DOHH2 (cell line): ENCODE data around the gene ST6GALNAC1.

Experiments
- H3F3A ChIP-seq: fragments of 200-600 bp; sonication (generic), shearing (Covaris generic); 2 replicates; pipeline ENCODE4 v1.6.0; 2016; ENCODE audit warnings: antibody characterized with exemption, mild to moderate bottlenecking; ENCODE audit not compliant: control insufficient read depth, insufficient read depth
- H3K27ac ChIP-seq: fragments of 200-600 bp; sonication (generic); 2 replicates; pipeline ENCODE4 v1.5.1; 2014; ENCODE audit warnings: low read depth, mild to moderate bottlenecking, low read length, moderate library complexity
- H3K27me3 ChIP-seq: fragments of 200-600 bp; sonication (generic); 2 replicates; pipeline ENCODE4 v1.6.1; 2014; ENCODE audit warnings: mild to moderate bottlenecking, low read length, mixed read lengths; ENCODE audit not compliant: control insufficient read depth
- H3K36me3 ChIP-seq: fragments of 200-600 bp; sonication (generic); 2 replicates; pipeline ENCODE4 v1.6.1; 2014; ENCODE audit warnings: mild to moderate bottlenecking, low read length, moderate library complexity, mixed read lengths; ENCODE audit not compliant: control insufficient read depth
- H3K4me1 ChIP-seq: fragments of 200-600 bp; sonication (generic); 2 replicates; pipeline ENCODE4 v1.6.1; 2014; ENCODE audit warnings: mild to moderate bottlenecking, low read length, mixed read lengths; ENCODE audit not compliant: control insufficient read depth
- H3K4me2 ChIP-seq: fragments of 200-600 bp; sonication (generic); 2 replicates; pipeline ENCODE4 v1.6.0; 2014; ENCODE audit warnings: mild to moderate bottlenecking, low read length, moderate library complexity
- H3K4me3 ChIP-seq: fragments of 200-600 bp; sonication (generic); 2 replicates; pipeline ENCODE4 v1.5.1; 2014; ENCODE audit warnings: mild to moderate bottlenecking, low read length, mixed read lengths
- H3K79me2 ChIP-seq: fragments of 200-600 bp; sonication (generic); 2 replicates; pipeline ENCODE4 v1.6.1; 2014; ENCODE audit warnings: mild to moderate bottlenecking, low read length, mixed read lengths; ENCODE audit not compliant: control insufficient read depth
- H3K9me2 ChIP-seq: fragments of 200-600 bp; sonication (generic); replicated peaks from 2 replicates; pipeline ENCODE4 v1.6.1; 2014; ENCODE audit warnings: mild to moderate bottlenecking, low read length, mixed read lengths; ENCODE audit not compliant: control insufficient read depth
- H3K9me3 ChIP-seq: fragments of 200-600 bp; sonication (generic); 2 replicates; pipeline ENCODE4 v1.6.1; 2014; ENCODE audit warnings: antibody characterized with exemption, low read length, mixed read lengths; ENCODE audit not compliant: control insufficient read depth, insufficient read depth
- H4K20me1 ChIP-seq: fragments of 200-600 bp; sonication (generic); 2 replicates; pipeline ENCODE4 v1.6.0; 2014; ENCODE audit warnings: low read depth, mild to moderate bottlenecking, antibody characterized with exemption, low read length, moderate library complexity; ENCODE audit not compliant: control insufficient read depth, insufficient read depth
- EZH2phosphoT487 ChIP-seq: fragments of 200-600 bp; sonication (generic); IDR thresholded peaks from 2 replicates; pipeline ENCODE4 v1.6.1; 2017; ENCODE audit warnings: borderline replicate concordance, mild to moderate bottlenecking, antibody characterized with exemption, low read length, moderate library complexity, mixed read lengths
- TF ChIP-seq, protein P1 (sequence below): fragments of 200-600 bp; sonication (generic); IDR thresholded peaks from one replicate; pipeline ENCODE4 v1.5.1; 2014; ENCODE audit warnings: antibody characterized with exemption, mild to moderate bottlenecking, low read depth, low read length; ENCODE audit not compliant: poor library complexity, severe bottlenecking

ST6GALNAC1 gene

DNA sequence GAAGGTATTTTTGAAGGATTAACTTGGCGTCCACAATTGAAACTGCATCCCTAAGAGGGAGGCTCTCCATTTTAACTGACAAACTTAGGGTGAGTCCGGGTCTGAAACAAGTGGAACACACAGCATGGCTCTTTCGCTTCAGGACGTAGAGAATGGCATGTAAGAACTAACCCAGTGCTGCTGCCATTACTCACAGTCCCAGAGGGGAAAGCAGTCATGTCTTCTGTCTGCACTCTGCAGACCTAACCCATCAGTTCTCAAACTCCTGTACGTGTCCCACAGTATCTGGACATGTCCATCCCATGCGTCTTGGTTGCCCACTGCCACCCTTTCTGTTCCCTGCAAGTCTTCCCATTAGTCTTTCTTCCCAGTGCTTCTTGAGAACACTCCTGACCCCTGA lies 563 bp downstream of the ST6GALNAC1 start:
- H3K4me1 ChIP-seq, result no peaks in the 10 kb centered on the region
- H3K79me2 ChIP-seq, result no peaks in the 10 kb centered on the region
- H4K20me1 ChIP-seq, result no peaks in the 10 kb centered on the region
- H3K4me3 ChIP-seq, result no peak overlapping the region
- H3K36me3 ChIP-seq, result no peaks in the 10 kb centered on the region
- H3K4me2 ChIP-seq, result no peak overlapping the region
- TF ChIP-seq, protein P1, sequence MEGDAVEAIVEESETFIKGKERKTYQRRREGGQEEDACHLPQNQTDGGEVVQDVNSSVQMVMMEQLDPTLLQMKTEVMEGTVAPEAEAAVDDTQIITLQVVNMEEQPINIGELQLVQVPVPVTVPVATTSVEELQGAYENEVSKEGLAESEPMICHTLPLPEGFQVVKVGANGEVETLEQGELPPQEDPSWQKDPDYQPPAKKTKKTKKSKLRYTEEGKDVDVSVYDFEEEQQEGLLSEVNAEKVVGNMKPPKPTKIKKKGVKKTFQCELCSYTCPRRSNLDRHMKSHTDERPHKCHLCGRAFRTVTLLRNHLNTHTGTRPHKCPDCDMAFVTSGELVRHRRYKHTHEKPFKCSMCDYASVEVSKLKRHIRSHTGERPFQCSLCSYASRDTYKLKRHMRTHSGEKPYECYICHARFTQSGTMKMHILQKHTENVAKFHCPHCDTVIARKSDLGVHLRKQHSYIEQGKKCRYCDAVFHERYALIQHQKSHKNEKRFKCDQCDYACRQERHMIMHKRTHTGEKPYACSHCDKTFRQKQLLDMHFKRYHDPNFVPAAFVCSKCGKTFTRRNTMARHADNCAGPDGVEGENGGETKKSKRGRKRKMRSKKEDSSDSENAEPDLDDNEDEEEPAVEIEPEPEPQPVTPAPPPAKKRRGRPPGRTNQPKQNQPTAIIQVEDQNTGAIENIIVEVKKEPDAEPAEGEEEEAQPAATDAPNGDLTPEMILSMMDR, result no peak
- no peak for TF ChIP-seq EZH2phosphoT487
- no peaks in the 10 kb centered on the region; the same call in 1 of the 2 replicates for H3K9me3 ChIP-seq
- H3K27me3 ChIP-seq, result peaks cover 19% of the 10 kb centered on the region
- no peaks in the 10 kb centered on the region for H3F3A ChIP-seq
- no peaks in the 10 kb centered on the region for H3K9me2 ChIP-seq
- no peak overlapping the region for H3K27ac ChIP-seq

DNA sequence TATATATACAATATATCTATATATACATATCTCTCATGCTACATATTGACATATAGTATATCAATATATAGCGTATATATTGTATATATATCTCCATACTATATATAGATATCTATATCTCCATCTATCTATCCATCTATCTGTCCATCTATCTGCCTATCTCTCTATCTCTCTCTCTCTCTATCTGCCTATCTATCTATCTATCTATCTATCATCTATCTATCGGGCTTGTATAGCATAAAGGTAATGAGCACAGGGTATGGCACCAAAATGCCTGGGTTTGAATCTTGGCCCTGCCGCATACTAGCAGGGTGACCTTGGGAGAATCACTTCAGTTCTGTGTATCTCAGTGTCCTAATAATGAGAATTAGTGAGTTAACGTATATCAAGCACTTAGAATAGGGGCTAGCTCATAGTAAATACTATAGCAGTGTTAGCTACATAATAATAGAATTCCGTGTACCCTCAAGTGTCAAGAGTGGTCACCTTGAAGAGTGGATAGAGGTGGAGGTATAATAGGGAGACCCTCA lies 1.5 kb downstream of the ST6GALNAC1 start:
- Histone ChIP-seq H3K4me2 (no peak overlapping the region), H3K27ac (no peak overlapping the region), H3K79me2 (no peaks in the 10 kb centered on the region)

DNA sequence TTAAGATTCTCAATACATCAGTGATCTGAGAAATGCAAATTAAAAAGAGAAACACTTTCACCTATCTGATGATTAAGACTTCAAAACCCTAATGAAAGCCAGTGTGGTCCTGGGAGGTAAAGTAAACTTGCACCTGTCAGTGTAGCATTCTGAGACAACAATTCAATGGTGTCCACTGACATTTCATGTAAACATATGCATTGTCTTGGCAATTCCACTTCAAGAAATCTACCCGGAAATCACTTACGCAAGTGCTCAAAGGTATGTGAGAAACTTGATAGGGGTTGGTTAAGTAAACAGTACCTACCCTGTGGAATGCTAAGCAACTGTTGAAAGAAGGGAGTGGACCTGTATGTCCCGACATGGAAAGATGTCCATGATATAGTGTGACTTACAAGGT lies 2.1 kb downstream of the ST6GALNAC1 start:
- H3K9me3 ChIP-seq, result no peaks in the 10 kb centered on the region; the same call in 1 of the 2 replicates
- no peak overlapping the region for H3K27ac ChIP-seq
- no peaks in the 10 kb centered on the region for H4K20me1 ChIP-seq
- H3K79me2 ChIP-seq, result no peaks in the 10 kb centered on the region
- no peaks in the 10 kb centered on the region for H3K4me1 ChIP-seq
- no peaks in the 10 kb centered on the region for H3F3A ChIP-seq
- H3K4me3 ChIP-seq, result no peak overlapping the region
- H3K36me3 ChIP-seq, result no peaks in the 10 kb centered on the region
- no peaks in the 10 kb centered on the region for H3K9me2 ChIP-seq
- H3K4me2 ChIP-seq, result no peak overlapping the region
- TF ChIP-seq EZH2phosphoT487, result no peak
- TF ChIP-seq, protein P1, result no peak
- H3K27me3 ChIP-seq, result peaks cover 19% of the 10 kb centered on the region

More for the DNA sequence above, 1.5 kb downstream of the ST6GALNAC1 start:
- TF ChIP-seq, protein P1, result no peak
- TF ChIP-seq EZH2phosphoT487, result no peak
- H3K4me3 ChIP-seq, result no peak overlapping the region
- no peaks in the 10 kb centered on the region for H3K36me3 ChIP-seq
- H3K27me3 ChIP-seq, result peaks cover 19% of the 10 kb centered on the region
- H4K20me1 ChIP-seq, result no peaks in the 10 kb centered on the region
- H3K4me1 ChIP-seq, result no peaks in the 10 kb centered on the region
- no peaks in the 10 kb centered on the region for H3K9me2 ChIP-seq
- H3F3A ChIP-seq, result no peaks in the 10 kb centered on the region
- H3K9me3 ChIP-seq, result no peaks in the 10 kb centered on the region; the same call in 1 of the 2 replicates
